GM19238 (cell line): ENCODE data around the gene LAG3.
"Not testable (repeated sequence)": the region's sequence is repeated elsewhere in the genome, so short reads cannot be mapped to it uniquely, and the experiment has no call there.

Experiments
- DNase-seq: peaks from one replicate; pipeline ENCODE4 v3.0.0; 2011; ENCODE audit warnings: low spot score; ENCODE audit not compliant: insufficient read length

The LAG3 gene

GRCh38 chr12:6772331-6772695 lies at the start of gene LAG3:
Gene LAG3 (plus strand): TSS chr12:6772520. CDS start chr12:6772853, 333 bp downstream.
- peak; percentile 58 for DNase-seq

GRCh38 chr12:6722863-6723262 lies 49.5 kb upstream of the LAG3 start:
- DNase-seq = no peak

- peak; percentile 97 for DNase-seq
These were observed 48.5 kb upstream of the LAG3 start, which contains the start of gene COPS7A for GRCh38 chr12:6723607-6724408. Gene COPS7A (plus strand): TSS chr12:6724046. CDS start chr12:6724657, 611 bp downstream.

- no peak for DNase-seq
These were observed 47.9 kb upstream of the LAG3 start for GRCh38 chr12:6724409-6724797.

GRCh38 chr12:6725350-6725749 lies 47.0 kb upstream of the LAG3 start:
- no peak for DNase-seq

GRCh38 chr12:6729186-6729585 lies 43.1 kb upstream of the LAG3 start:
- no peak for DNase-seq

- no peak for DNase-seq
These were observed 42.2 kb upstream of the LAG3 start for GRCh38 chr12:6730169-6730568.

- DNase-seq = no peak
These were observed 37.6 kb upstream of the LAG3 start for GRCh38 chr12:6734506-6735387.

- no peak for DNase-seq
These were observed 36.7 kb upstream of the LAG3 start for GRCh38 chr12:6735448-6736191.

- DNase-seq = no peak
These were observed 35.6 kb upstream of the LAG3 start for GRCh38 chr12:6736754-6737153.

- DNase-seq = not testable (repeated sequence)
These were observed 30.2 kb upstream of the LAG3 start for GRCh38 chr12:6742080-6742479.

GRCh38 chr12:6742834-6743233 lies 29.5 kb upstream of the LAG3 start:
- no peak for DNase-seq

- DNase-seq = not testable (repeated sequence)
These were observed 29.0 kb upstream of the LAG3 start for GRCh38 chr12:6743300-6743699.

- no peak for DNase-seq
These were observed 26.4 kb upstream of the LAG3 start for GRCh38 chr12:6745741-6746525.

- no peak for DNase-seq
These were observed 25.1 kb upstream of the LAG3 start for GRCh38 chr12:6747216-6747615.

GRCh38 chr12:6748761-6749160 lies 23.6 kb upstream of the LAG3 start:
- DNase-seq = no peak

- no peak for DNase-seq
These were observed 21.8 kb upstream of the LAG3 start for GRCh38 chr12:6750506-6750905.

- DNase-seq = no peak
These were observed 20.6 kb upstream of the LAG3 start for GRCh38 chr12:6751767-6752166.

GRCh38 chr12:6752167-6752920 lies 20.0 kb upstream of the LAG3 start:
- DNase-seq = no peak
